H1 (cell line): ENCODE data around the gene ZCCHC3. TPM values are rescaled to one million over a fixed set of nuclear protein-coding genes. Genes with fewer than 3 reads are reported as not detected.
A peak's percentile ranks its signal among the peaks of the same experiment; 100 is the strongest.

Experiments
- CTCF ChIA-PET: fragments of 300-600 bp; sonication (Branson Sonifier 250); formaldehyde crosslinking; loops from one replicate; lab custom pipeline; 2021; ENCODE audit not compliant: partially characterized antibody; lab: Charles Lee
- POLR2A ChIA-PET: fragments of 300-600 bp; sonication (Branson Sonifier 250); formaldehyde crosslinking; loops from one replicate; lab custom pipeline; 2021; ENCODE audit warnings: inconsistent platforms; ENCODE audit not compliant: partially characterized antibody; lab: Charles Lee
- DNase-seq, 2 experiments: peaks; one replicate each; pipeline versions ENCODE4 v3.0.0 to v3.0.0-alpha.2; 2010 to 2022; ENCODE audit warnings: low spot score in 2 of 2, low read depth in 1 of 2, mixed read lengths in 1 of 2
- FAIRE-seq: peaks from 2 replicates; lab custom pipeline; 2011; peaks lifted over from hg19 to GRCh38; lab: Jason Lieb, UNC
- H2AFZ ChIP-seq: 2 replicates; pipeline ENCODE4 v1.8.1; 2012; ENCODE audit warnings: low read length, inconsistent platforms
- H2AK5ac ChIP-seq: 2 replicates; pipeline ENCODE4 v1.6.1; 2013; ENCODE audit warnings: low read depth, low read length
- H2BK120ac ChIP-seq: replicated peaks from 2 replicates; pipeline ENCODE3; 2013; ENCODE audit warnings: low read depth, low read length, inconsistent platforms
- H2BK12ac ChIP-seq: 2 replicates; pipeline ENCODE4 v1.6.1; 2013; ENCODE audit warnings: low read depth, low read length
- H2BK15ac ChIP-seq: 2 replicates; pipeline ENCODE4 v1.6.1; 2013; ENCODE audit warnings: low read length
- H2BK20ac ChIP-seq: 2 replicates; pipeline ENCODE4 v1.6.1; 2013; ENCODE audit warnings: low read length
- H2BK5ac ChIP-seq: 2 replicates; pipeline ENCODE4 v1.6.1; 2013; ENCODE audit warnings: low read depth, low read length
- H3K14ac ChIP-seq: 2 replicates; pipeline ENCODE4 v1.6.1; 2013; ENCODE audit warnings: inconsistent platforms; ENCODE audit not compliant: insufficient read length
- H3K18ac ChIP-seq: 2 replicates; pipeline ENCODE4 v1.6.1; 2013; ENCODE audit warnings: low read length; ENCODE audit errors: extremely low read depth
- H3K23ac ChIP-seq: 2 replicates; pipeline ENCODE4 v1.6.1; 2013; ENCODE audit warnings: inconsistent platforms; ENCODE audit not compliant: insufficient read length
- H3K23me2 ChIP-seq: 2 replicates; pipeline ENCODE4 v1.6.1; 2013; ENCODE audit warnings: low read depth, low read length
- H3K27ac ChIP-seq: 2 replicates; pipeline ENCODE4 v1.6.1; 2011; ENCODE audit warnings: low read depth, low read length, inconsistent platforms
- H3K27me3 ChIP-seq, 4 experiments: replicated peaks in 1 of 4; 1 replicate in 1 of 4; 2 replicates in 3 of 4; pipeline versions ENCODE4 v1.6.1 to v1.8.1; 2011 to 2013; ENCODE audit warnings: low read length in 3 of 4, mild to moderate bottlenecking in 3 of 4, inconsistent platforms in 2 of 4, mixed read lengths in 2 of 4, moderate library complexity in 1 of 4; ENCODE audit not compliant: control insufficient read depth in 3 of 4, insufficient read depth in 3 of 4; ENCODE audit errors: extremely low read depth in 1 of 4
- H3K36me3 ChIP-seq, 4 experiments: 2 replicates each; pipeline versions ENCODE4 v1.6.1 to v1.8.1; 2011 to 2013; ENCODE audit warnings: mild to moderate bottlenecking in 4 of 4, low read length in 3 of 4, moderate library complexity in 2 of 4, control low read depth in 1 of 4, inconsistent platforms in 1 of 4; ENCODE audit not compliant: insufficient read depth in 4 of 4, control insufficient read depth in 2 of 4
- H3K4ac ChIP-seq: replicated peaks from 2 replicates; pipeline ENCODE3; 2013; ENCODE audit warnings: low read length, low read depth, mixed read lengths, inconsistent platforms; ENCODE audit not compliant: insufficient read length
- H3K4me1 ChIP-seq, 4 experiments: replicated peaks in 1 of 4; 1 replicate in 1 of 4; 2 replicates in 3 of 4; pipeline versions ENCODE4 v1.6.1 to v1.8.1; 2011 to 2013; ENCODE audit warnings: low read length in 3 of 4, inconsistent platforms in 2 of 4, mixed read lengths in 1 of 4; ENCODE audit not compliant: insufficient read depth in 4 of 4, control insufficient read depth in 3 of 4
- H3K4me2 ChIP-seq, 2 experiments: 2 replicates each; pipeline versions ENCODE4 v1.6.1 to v1.8.1; 2011 to 2013; ENCODE audit warnings: low read depth in 2 of 2, low read length in 2 of 2, control low read depth in 1 of 2, inconsistent platforms in 1 of 2, mild to moderate bottlenecking in 1 of 2; ENCODE audit not compliant: insufficient read depth in 1 of 2
- H3K4me3 ChIP-seq, 4 experiments: fragments of 200-600, 300-600 bp in 1 of 4; sonication (generic), shearing (Covaris generic), sonication (Bioruptor Twin) in 1 of 4; 2 replicates each; pipeline versions ENCODE4 v1.5.1 to v1.8.1; 2011 to 2016; ENCODE audit warnings: low read length in 4 of 4, low read depth in 3 of 4, control low read depth in 2 of 4, inconsistent platforms in 2 of 4, mild to moderate bottlenecking in 2 of 4, mixed read lengths in 1 of 4, moderate library complexity in 1 of 4; ENCODE audit not compliant: insufficient read depth in 2 of 4; ENCODE audit errors: extremely low read depth in 1 of 4
- H3K56ac ChIP-seq: replicated peaks from 2 replicates; pipeline ENCODE3; 2013; ENCODE audit warnings: low read depth, mild to moderate bottlenecking, mixed read lengths, low read length, inconsistent platforms; ENCODE audit not compliant: insufficient read length
- H3K79me1 ChIP-seq: 2 replicates; pipeline ENCODE4 v1.6.1; 2013; ENCODE audit warnings: low read depth, low read length, control low read depth
- H3K79me2 ChIP-seq, 2 experiments: 2 replicates each; pipeline versions ENCODE4 v1.6.1 to v1.8.1; 2012 to 2013; ENCODE audit warnings: low read length in 2 of 2, mild to moderate bottlenecking in 2 of 2, inconsistent platforms in 1 of 2; ENCODE audit not compliant: insufficient read depth in 2 of 2, control insufficient read depth in 1 of 2
- H3K9ac ChIP-seq, 4 experiments: replicated peaks in 1 of 4; 1 replicate in 1 of 4; 2 replicates in 3 of 4; pipeline versions ENCODE4 v1.6.1 to v1.8.1; 2011 to 2013; ENCODE audit warnings: low read depth in 3 of 4, low read length in 3 of 4, control low read depth in 2 of 4, mild to moderate bottlenecking in 2 of 4, moderate library complexity in 2 of 4, inconsistent platforms in 1 of 4; ENCODE audit errors: extremely low read depth in 1 of 4
- H3K9me3 ChIP-seq, 2 experiments: 2 replicates each; pipeline versions ENCODE4 v1.6.1 to v1.8.1; 2012 to 2013; ENCODE audit warnings: mild to moderate bottlenecking in 2 of 2, moderate library complexity in 2 of 2, control low read depth in 1 of 2, inconsistent platforms in 1 of 2, low read depth in 1 of 2, low read length in 1 of 2, mixed read lengths in 1 of 2; ENCODE audit not compliant: insufficient read depth in 2 of 2
- H4K20me1 ChIP-seq, 2 experiments: replicated peaks in 1 of 2; 2 replicates each; pipeline versions ENCODE3 to v1.8.1; 2011 to 2013; ENCODE audit warnings: inconsistent platforms in 2 of 2, low read length in 2 of 2, mild to moderate bottlenecking in 1 of 2; ENCODE audit not compliant: insufficient read depth in 2 of 2, control insufficient read depth in 1 of 2
- H4K5ac ChIP-seq: 2 replicates; pipeline ENCODE4 v1.6.1; 2013; ENCODE audit warnings: low read length, low read depth, mixed read lengths, inconsistent platforms; ENCODE audit not compliant: insufficient read length
- H4K8ac ChIP-seq: 2 replicates; pipeline ENCODE4 v1.8.0; 2013; ENCODE audit warnings: mild to moderate bottlenecking, moderate library complexity, low read length, inconsistent platforms; ENCODE audit not compliant: insufficient read depth; ENCODE audit errors: extremely low read depth
- H4K91ac ChIP-seq: replicated peaks from 2 replicates; pipeline ENCODE3; 2013; ENCODE audit warnings: low read length, mixed read lengths, inconsistent platforms; ENCODE audit not compliant: insufficient read length
- BRCA1 ChIP-seq: IDR thresholded peaks from 2 replicates; pipeline ENCODE4 v1.6.1; 2012; ENCODE audit warnings: low read depth, low read length, improper control_type of control experiment
- CEBPB ChIP-seq: IDR thresholded peaks from 2 replicates; pipeline ENCODE4 v1.6.1; 2012; ENCODE audit warnings: low read depth, low read length
- CHD2 ChIP-seq: IDR thresholded peaks from 2 replicates; pipeline ENCODE4 v1.6.1; 2012; ENCODE audit warnings: low read length, improper control_type of control experiment
- EGR1 ChIP-seq: IDR thresholded peaks from 2 replicates; pipeline ENCODE4 v1.6.1; 2011; ENCODE audit warnings: low read depth, low read length, borderline replicate concordance
- NRF1 ChIP-seq: IDR thresholded peaks from 2 replicates; pipeline ENCODE4 v1.6.1; 2011; ENCODE audit warnings: mild to moderate bottlenecking, low read depth, low read length, improper control_type of control experiment
- POLR2AphosphoS5 ChIP-seq: IDR thresholded peaks from 2 replicates; pipeline ENCODE4 v1.6.1; 2011; ENCODE audit warnings: low read depth, low read length
- POU5F1 ChIP-seq: IDR thresholded peaks from 2 replicates; pipeline ENCODE4 v1.6.1; 2011; ENCODE audit warnings: low read depth, mild to moderate bottlenecking, low read length, moderate library complexity
- SIN3A ChIP-seq, 2 experiments: IDR thresholded peaks in 1 of 2; conservative IDR thresholded peaks in 1 of 2; 2 replicates each; pipeline ENCODE4 v1.6.1; 2011 to 2012; ENCODE audit warnings: low read length in 2 of 2, improper control_type of control experiment in 1 of 2, low read depth in 1 of 2, mild to moderate bottlenecking in 1 of 2
- SP2 ChIP-seq: IDR thresholded peaks from 2 replicates; pipeline ENCODE4 v1.6.1; 2012; ENCODE audit warnings: mild to moderate bottlenecking, low read length, inconsistent platforms
- TCF12 ChIP-seq: IDR thresholded peaks from 2 replicates; pipeline ENCODE4 v1.6.1; 2011; ENCODE audit warnings: low read depth, mild to moderate bottlenecking, low read length
- YY1 ChIP-seq: IDR thresholded peaks from 2 replicates; pipeline ENCODE4 v1.6.1; 2011; ENCODE audit warnings: low read depth, mild to moderate bottlenecking, low read length
- WGBS, 2 experiments: shearing (Covaris generic) in 1 of 2; methylation state at CpG; one replicate each; pipeline versions ENCODE4 v1.1.6 to v1.1.7; 2013 to 2015; ENCODE audit warnings: low lambda C conversion rate in 2 of 2, mixed read lengths in 2 of 2, inconsistent platforms in 1 of 2, low coverage in 1 of 2, missing lambda C conversion rate in 1 of 2; ENCODE audit not compliant: insufficient replicate concordance in 2 of 2, insufficient coverage in 1 of 2, insufficient read length in 1 of 2; ENCODE audit errors: extremely low coverage in 1 of 2, missing lambda C conversion rate in 1 of 2; 5-methylcytosine and 5-hydroxymethylcytosine counted together
- polyA plus RNA-seq, 7 experiments: library from polyadenylated mRNA; depleted of rRNA in 3 of 7; stranded (reverse) in 5 of 7; unstranded in 2 of 7; fragments of >200 nt in 5 of 7; fragments of 200-250 nt in 2 of 7; gene quantifications; 1 replicate in 5 of 7; 2 replicates in 1 of 7; 4 replicates in 1 of 7; pipeline versions ENCODE4 v1.2.1 to v1.2.3, GENCODE V29; 2011 to 2013; ENCODE audit warnings: missing spikeins in 2 of 7, mixed read lengths in 2 of 7
- total RNA-seq: library from RNA; stranded (reverse); fragmentation: NEBNext Ultra II Directional; extraction: Animal tissue kit (Norgen Biotek cat#: 25700); gene quantifications from 2 replicates; pipeline ENCODE4 v1.2.1, GENCODE V29; 2021

Gene ZCCHC3
- total and polyA plus RNA-seq, 2 of the 8 experiments (the other 6 are each of a cell fraction or from before 2014, with no cell fraction given): 33.7 to 52.4 TPM

DNA sequence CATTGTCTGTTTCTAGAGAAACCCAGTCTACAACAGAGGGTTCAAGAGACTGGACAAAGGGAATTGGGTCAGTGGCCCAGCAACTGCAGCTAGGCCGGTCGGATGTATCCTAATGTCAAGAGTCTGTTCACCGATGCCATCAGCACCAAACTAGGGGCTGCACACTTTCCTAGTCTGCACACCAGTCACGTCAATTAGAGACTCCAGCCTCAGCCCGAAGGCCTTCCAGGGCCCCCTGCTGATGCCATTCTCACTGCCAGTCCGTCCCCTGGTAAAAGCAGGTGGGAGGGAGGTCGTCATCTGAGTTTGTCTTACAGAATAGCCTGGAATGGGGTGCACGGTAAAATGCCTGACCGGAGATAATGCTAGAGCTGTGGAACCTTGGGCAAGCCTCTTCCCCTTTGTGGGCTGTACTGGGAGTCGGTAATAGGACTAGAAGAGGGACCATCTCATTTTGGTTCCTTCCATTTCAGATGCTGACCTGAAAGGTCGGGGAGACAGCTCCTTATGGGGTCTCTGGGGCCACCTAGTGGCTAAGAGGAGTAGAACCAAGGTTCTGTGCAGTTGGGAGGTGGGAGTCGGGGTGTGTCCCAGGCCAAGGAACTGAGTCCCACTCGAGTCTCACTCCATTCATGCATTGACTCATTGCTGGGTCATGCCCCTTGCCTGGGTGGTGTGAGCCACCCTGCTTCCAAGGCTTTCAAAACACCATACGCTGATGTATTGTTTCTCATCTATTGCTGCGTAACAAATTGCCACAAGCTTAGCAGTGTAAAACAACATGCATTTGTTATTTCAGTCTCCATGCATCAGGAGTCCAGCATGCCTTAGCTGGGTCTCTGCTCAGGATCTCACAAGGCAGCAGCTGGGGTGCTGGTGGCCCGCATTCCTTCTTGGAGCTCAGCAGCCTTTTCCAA lies 33.1 kb downstream of the ZCCHC3 start:
- peaks cover 12% of the 10 kb centered on the region for H3K79me1 ChIP-seq
- peaks cover 19 to 30% of the 10 kb centered on the region in 2 experiments for H4K20me1 ChIP-seq
- H3K23me2 ChIP-seq: peaks cover 3% of the 10 kb centered on the region; the same call in 1 of the 2 replicates
- no peak overlapping the region for H2BK120ac ChIP-seq
- no peak overlapping the region for H3K56ac ChIP-seq
- H3K4me2 ChIP-seq: peak overlapping the region; percentile 28 to 94; a peak in 3 of 4 replicates
- H3K4ac ChIP-seq: no peak overlapping the region
- no peak overlapping the region for H3K27ac ChIP-seq
- H2AFZ ChIP-seq: no peak overlapping the region
- FAIRE-seq: peak; percentile 88
- H3K9ac ChIP-seq: no peak overlapping the region
- no peak overlapping the region for H2BK12ac ChIP-seq
- 53% methylated on average over 16 of the region's 16 CpGs; no CpG with 5 or more reads in 1 of the 2 experiments for WGBS, 2 experiments
- H3K4me3 ChIP-seq: peak overlapping the region in 1 of 4 experiments; percentile 14; a peak in 1 of 8 replicates
- no peak overlapping the region for H3K23ac ChIP-seq
- peaks cover 0 to 4% (median 0%) of the 10 kb centered on the region in 4 experiments; a peak in 1 of 7 replicates for H3K27me3 ChIP-seq
- no peak overlapping the region for H4K8ac ChIP-seq
- H4K91ac ChIP-seq: no peak overlapping the region
- H2BK15ac ChIP-seq: no peak overlapping the region
- H2AK5ac ChIP-seq: no peak overlapping the region
- H2BK5ac ChIP-seq: no peak overlapping the region
- H3K18ac ChIP-seq: no peak overlapping the region
- POLR2A ChIA-PET: interaction anchor here (0.9 to 5.0 kb wide), 19 partner anchors 9 to 76 kb away, joined by 3 to 85 read pairs (median 4); partner anchors contain the start of genes NRSN2, TRIB3 and ZCCHC3
- peaks cover 11 to 26% (median 16%) of the 10 kb centered on the region in 4 experiments for H3K4me1 ChIP-seq
- CTCF ChIA-PET: interaction anchor here (0.6 to 5.9 kb wide), 35 partner anchors 8 to 406 kb away, joined by 3 to 54 read pairs (median 4); partner anchors contain the start of gene NRSN2
- H4K5ac ChIP-seq: no peak overlapping the region
- H3K9me3 ChIP-seq: no peaks in the 10 kb centered on the region
- peaks cover 7 to 31% of the 10 kb centered on the region in 2 experiments for H3K79me2 ChIP-seq
- no peak overlapping the region for H2BK20ac ChIP-seq
- peak in 1 of 2 experiments; percentile 66 for DNase-seq
- H3K14ac ChIP-seq: no peak overlapping the region
- H3K36me3 ChIP-seq: peaks cover 0 to 3% (median 0%) of the 10 kb centered on the region in 4 experiments; a peak in 1 of 8 replicates
- TF ChIP-seq BRCA1: no peak
- TF ChIP-seq POLR2AphosphoS5: peak; percentile 28; the same call in 1 of the 2 replicates
- TF ChIP-seq CEBPB: no peak
- no peak; a peak in 1 of 4 replicates for TF ChIP-seq SIN3A (conservative IDR thresholded peaks at IDR 0.05 in 1 of 2, IDR thresholded peaks at IDR 0.05 in 1 of 2; ENCODE audit: low read depth in 1 of 2, low read length in 2 of 2)
- TF ChIP-seq CHD2: no peak
- no peak for TF ChIP-seq EGR1
- TF ChIP-seq SP2: no peak
- TF ChIP-seq TCF12: no peak
- no peak for TF ChIP-seq POU5F1
- no peak for TF ChIP-seq NRF1
- 0 out of 2 replicates have a peak, but pooled peaks have one; percentile 41 for TF ChIP-seq YY1
